IPS-20b (cell line): ENCODE results near the gene RXFP3.

Source experiments
- H3K27ac ChIP-seq: one replicate; pipeline ENCODE4 v1.5.1; 2013; ENCODE audit warnings: low read length
- H3K27me3 ChIP-seq: 2 replicates; pipeline ENCODE4 v1.6.1; 2013; ENCODE audit warnings: mild to moderate bottlenecking, low read length, inconsistent platforms; ENCODE audit not compliant: insufficient read depth
- H3K36me3 ChIP-seq: 2 replicates; pipeline ENCODE4 v1.6.1; 2013; ENCODE audit warnings: low read depth, mild to moderate bottlenecking, inconsistent platforms, low read length, moderate library complexity; ENCODE audit not compliant: insufficient read depth
- H3K4me1 ChIP-seq: 2 replicates; pipeline ENCODE4 v1.6.1; 2013; ENCODE audit warnings: mild to moderate bottlenecking, control low read depth, inconsistent platforms, low read length, moderate library complexity; ENCODE audit not compliant: insufficient read depth
- H3K4me3 ChIP-seq: 2 replicates; pipeline ENCODE4 v1.5.1; 2013; ENCODE audit warnings: mild to moderate bottlenecking, low read length, inconsistent platforms
- H3K9ac ChIP-seq: 2 replicates; pipeline ENCODE4 v1.6.1; 2013; ENCODE audit warnings: low read depth, mild to moderate bottlenecking, inconsistent platforms, low read length, moderate library complexity
- H3K9me3 ChIP-seq: 2 replicates; pipeline ENCODE4 v1.6.1; 2013; ENCODE audit warnings: mild to moderate bottlenecking, low read depth, low read length, inconsistent platforms; ENCODE audit not compliant: insufficient read depth

The RXFP3 gene

GRCh38 chr5:33936381-33937016, at the start of gene RXFP3:
Gene RXFP3, plus strand, starts transcription at chr5:33936386. Its CDS starts 355 bp downstream, at chr5:33936741.
- peaks cover 4% of the 10 kb centered on the region; the same call in 1 of the 2 replicates for H3K4me1 ChIP-seq
- H3K9ac ChIP-seq: no peak within 1 kb of the TSS
- H3K27me3 ChIP-seq: peaks cover 28% of the 10 kb centered on the region
- peak within 1 kb of the TSS; percentile 81 for H3K4me3 ChIP-seq
- no peaks in the 10 kb centered on the region for H3K36me3 ChIP-seq
- H3K27ac ChIP-seq: no peak within 1 kb of the TSS
- H3K9me3 ChIP-seq: no peaks in the 10 kb centered on the region

GRCh38 chr5:33887268-33887667, 48.9 kb upstream of the RXFP3 start:
- H3K4me1 ChIP-seq: peaks cover 21% of the 10 kb centered on the region
- H3K9ac ChIP-seq: no peak overlapping the region
- no peak overlapping the region for H3K4me3 ChIP-seq
- H3K27me3 ChIP-seq: peaks cover under 1% of the 10 kb centered on the region; the same call in 1 of the 2 replicates
- H3K36me3 ChIP-seq: no peaks in the 10 kb centered on the region
- H3K9me3 ChIP-seq: no peaks in the 10 kb centered on the region
- H3K27ac ChIP-seq: no peak overlapping the region

GRCh38 chr5:33888587-33888986, 47.6 kb upstream of the RXFP3 start:
- H3K4me3 ChIP-seq: no peak overlapping the region

GRCh38 chr5:33890131-33891032, 45.8 kb upstream of the RXFP3 start:
- Histone ChIP-seq H3K27ac (no peak overlapping the region), H3K27me3 (peaks cover 21% of the 10 kb centered on the region), H3K36me3 (no peaks in the 10 kb centered on the region), H3K4me3 (peak overlapping the region; percentile 78), H3K9ac (peak overlapping the region; percentile 77; the same call in 1 of the 2 replicates), H3K4me1 (peaks cover 25% of the 10 kb centered on the region), H3K9me3 (no peaks in the 10 kb centered on the region)

More at GRCh38 chr5:33888587-33888986, 47.6 kb upstream of the RXFP3 start:
- Histone ChIP-seq H3K27ac (no peak overlapping the region), H3K27me3 (peaks cover 13% of the 10 kb centered on the region), H3K9ac (no peak overlapping the region), H3K4me1 (peaks cover 28% of the 10 kb centered on the region), H3K9me3 (no peaks in the 10 kb centered on the region), H3K36me3 (no peaks in the 10 kb centered on the region)

GRCh38 chr5:33891446-33891787, 44.8 kb upstream of the RXFP3 start:
- Histone ChIP-seq H3K9ac (peak overlapping the region; percentile 77; the same call in 1 of the 2 replicates), H3K36me3 (no peaks in the 10 kb centered on the region), H3K4me3 (peak overlapping the region; percentile 78), H3K27me3 (peaks cover 21% of the 10 kb centered on the region), H3K4me1 (peaks cover 25% of the 10 kb centered on the region), H3K9me3 (no peaks in the 10 kb centered on the region), H3K27ac (no peak overlapping the region)

GRCh38 chr5:33891788-33892619, 44.2 kb upstream of the RXFP3 start, which contains the start of gene ADAMTS12:
Gene ADAMTS12, minus strand, starts transcription at chr5:33891990. Its CDS starts 134 bp downstream, at chr5:33891856.
- H3K4me3 ChIP-seq: peak within 1 kb of the TSS; percentile 78
- no peak within 1 kb of the TSS for H3K27ac ChIP-seq
- H3K9ac ChIP-seq: peak within 1 kb of the TSS; percentile 77; the same call in 1 of the 2 replicates

GRCh38 chr5:33892620-33893137, 43.5 kb upstream of the RXFP3 start:
- Histone ChIP-seq H3K9ac (peak overlapping the region; percentile 66; the same call in 1 of the 2 replicates), H3K36me3 (no peaks in the 10 kb centered on the region), H3K9me3 (no peaks in the 10 kb centered on the region), H3K4me3 (peak overlapping the region; percentile 78), H3K27me3 (peaks cover 21% of the 10 kb centered on the region), H3K4me1 (peaks cover 25% of the 10 kb centered on the region), H3K27ac (no peak overlapping the region)

More at GRCh38 chr5:33891788-33892619, 44.2 kb upstream of the RXFP3 start, which contains the start of gene ADAMTS12:
- H3K4me1 ChIP-seq: peaks cover 25% of the 10 kb centered on the region
- H3K9me3 ChIP-seq: no peaks in the 10 kb centered on the region
- H3K36me3 ChIP-seq: no peaks in the 10 kb centered on the region
- H3K27me3 ChIP-seq: peaks cover 21% of the 10 kb centered on the region

GRCh38 chr5:33894566-33894965, 41.6 kb upstream of the RXFP3 start:
- H3K27ac ChIP-seq: no peak overlapping the region
- H3K27me3 ChIP-seq: peaks cover 21% of the 10 kb centered on the region
- H3K36me3 ChIP-seq: no peaks in the 10 kb centered on the region
- H3K4me3 ChIP-seq: no peak overlapping the region
- H3K9ac ChIP-seq: no peak overlapping the region
- H3K4me1 ChIP-seq: peaks cover 20% of the 10 kb centered on the region
- no peaks in the 10 kb centered on the region for H3K9me3 ChIP-seq

- no peaks in the 10 kb centered on the region for H3K4me1 ChIP-seq
- H3K9me3 ChIP-seq: peaks cover 5% of the 10 kb centered on the region
- no peaks in the 10 kb centered on the region for H3K36me3 ChIP-seq
- no peak overlapping the region for H3K4me3 ChIP-seq
- H3K9ac ChIP-seq: no peak overlapping the region
- no peak overlapping the region for H3K27ac ChIP-seq
- H3K27me3 ChIP-seq: no peaks in the 10 kb centered on the region
These were observed 35.0 kb upstream of the RXFP3 start for GRCh38 chr5:33901156-33901555.

GRCh38 chr5:33903118-33903517, 33.1 kb upstream of the RXFP3 start:
- Histone ChIP-seq H3K27ac (no peak overlapping the region), H3K9ac (no peak overlapping the region), H3K9me3 (peaks cover 21% of the 10 kb centered on the region), H3K36me3 (no peaks in the 10 kb centered on the region), H3K4me1 (no peaks in the 10 kb centered on the region), H3K4me3 (no peak overlapping the region), H3K27me3 (no peaks in the 10 kb centered on the region)

- no peaks in the 10 kb centered on the region for H3K36me3 ChIP-seq
- H3K9ac ChIP-seq: no peak overlapping the region
- peaks cover 21% of the 10 kb centered on the region for H3K9me3 ChIP-seq
- no peak overlapping the region for H3K4me3 ChIP-seq
- H3K4me1 ChIP-seq: no peaks in the 10 kb centered on the region
- H3K27me3 ChIP-seq: no peaks in the 10 kb centered on the region
- no peak overlapping the region for H3K27ac ChIP-seq
These were observed 30.8 kb upstream of the RXFP3 start for GRCh38 chr5:33905381-33905780.
